ENCODE results near the gene SIRT5. TPM values are rescaled to one million over a fixed set of nuclear protein-coding genes. Genes with fewer than 3 reads are reported as not detected.

The SIRT5 gene
- total RNA-seq, 1 experiment from 2014 or later, result 13.8 TPM

GRCh38 chr6:13662651-13663334, 88.4 kb downstream of the SIRT5 start (continued):
- TF ChIP-seq REST (IDR thresholded peaks at IDR 0.05; ENCODE audit: low read depth), result no peak
- TF ChIP-seq POLR2AphosphoS5 (IDR thresholded peaks at IDR 0.05; ENCODE audit: low read depth, low read length), result no peak

GRCh38 chr6:13663986-13664385, 89.6 kb downstream of the SIRT5 start:
- Histone ChIP-seq H3K9me2 (ENCODE audit: insufficient read depth) (no peaks in the 10 kb centered on the region), H3K4me1 (ENCODE audit: control insufficient read depth in 1 of 2, insufficient read depth in 2 of 2, low read length in 2 of 2) (peaks cover 0 to 5% of the 10 kb centered on the region in 2 experiments; a peak in 1 of 4 replicates), H3K9me3 (ENCODE audit: control insufficient read depth in 1 of 2, insufficient read depth in 1 of 2, low read depth in 1 of 2, low read length in 2 of 2) (no peaks in the 10 kb centered on the region), H3K9ac (ENCODE audit: low read length) (no peak overlapping the region), H3K36me3 (ENCODE audit: control insufficient read depth in 1 of 2, insufficient read depth in 2 of 2, low read length in 2 of 2) (no peaks in the 10 kb centered on the region), H3K4me2 (ENCODE audit: low read length) (no peak overlapping the region), H3K4me3 (replicated peaks in 1 of 2; ENCODE audit: low read depth in 1 of 2, low read length in 2 of 2) (no peak overlapping the region), H3K79me2 (ENCODE audit: insufficient read depth, low read length) (peaks cover 100% of the 10 kb centered on the region), H2AFZ (ENCODE audit: low read depth, low read length, poor library complexity, severe bottlenecking) (no peak overlapping the region), H3K27ac (ENCODE audit: low read depth, low read length) (no peak overlapping the region), H3K27me3 (ENCODE audit: insufficient read depth, low read length) (no peaks in the 10 kb centered on the region), H4K20me1 (ENCODE audit: insufficient read depth) (peaks cover 5% of the 10 kb centered on the region; the same call in 1 of the 2 replicates)
- no TSS peak for BruUV-seq (replicated peaks)
- DNase-seq (ENCODE audit: low read depth, low spot score) (no peak), ATAC-seq (no peak)
- ChIA-PET POLR2A (interaction anchor here (1.3 kb wide), 1 partner anchor 89 kb away, joined by 3 read pairs; no protein-coding TSS in a partner anchor), CTCF (no interaction called here), RAD21 (ENCODE audit: low non-redundant PET in 1 of 2, low total read pairs in 2 of 2, uncharacterized antibody in 2 of 2, unreplicated experiment in 2 of 2) (no interaction called here)
- intact Hi-C loops (cut with micrococcal nuclease), result no loop called here
- TF ChIP-seq SIN3A (IDR thresholded peaks at IDR 0.05; ENCODE audit: low read depth) (no peak), RAD21 (IDR thresholded peaks at IDR 0.05; ENCODE audit: low read depth) (no peak), MAX (IDR thresholded peaks at IDR 0.05) (no peak), EZH2 (IDR thresholded peaks at IDR 0.05) (no peak), SP1 (IDR thresholded peaks at IDR 0.05; ENCODE audit: low read depth) (no peak)

Other genes starting within 250 kb of the SIRT5 start
- gene TBC1D7, start 246.1 kb upstream of the SIRT5 start, total RNA-seq (2021; ENCODE audit: unreplicated experiment), result 13.7 TPM
- 3.8 TPM for gene GFOD1, start 87.0 kb upstream of the SIRT5 start, total RNA-seq (2021; ENCODE audit: unreplicated experiment)
- gene NOL7, start 40.7 kb downstream of the SIRT5 start, total RNA-seq (2021; ENCODE audit: unreplicated experiment), result 73.7 TPM
- 48.0 TPM for gene RANBP9, start 137.2 kb downstream of the SIRT5 start, total RNA-seq (2021; ENCODE audit: unreplicated experiment)
- gene MCUR1, start 240.0 kb downstream of the SIRT5 start, total RNA-seq (2021; ENCODE audit: unreplicated experiment), result 33.2 TPM